ENCODE measurements around the gene MYO5B. TPM values are rescaled to one million over a fixed set of nuclear protein-coding genes. Genes with fewer than 3 reads are reported as not detected.

MYO5B gene
- polyA plus RNA-seq, 1 donor from 2014 or later = 0.42 TPM

DNA sequence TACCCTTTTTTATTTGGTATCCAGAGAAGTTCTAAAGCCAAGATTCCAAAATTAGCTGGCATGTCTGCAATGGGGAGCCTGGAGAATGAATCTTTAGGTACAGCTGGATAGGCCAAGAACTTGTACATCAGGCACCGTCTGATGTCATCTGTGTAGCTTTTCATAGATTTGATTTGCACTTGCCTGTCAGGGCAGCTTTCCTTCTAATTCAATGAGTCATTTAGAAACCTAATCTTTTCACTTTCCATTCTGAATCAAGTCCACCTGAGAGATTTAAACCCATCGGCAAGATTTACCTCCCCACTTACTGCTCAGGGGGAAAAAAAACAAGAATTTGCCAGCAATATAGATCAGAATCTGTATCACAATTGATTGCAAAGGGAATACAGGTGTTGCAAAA lies 320.7 kb downstream of the MYO5B start:
- H3K36me3 ChIP-seq (ENCODE audit: insufficient read depth, low read length) = no peaks in the 10 kb centered on the region
- H4K20me1 ChIP-seq (ENCODE audit: insufficient read depth) = no peaks in the 10 kb centered on the region
- H3K79me2 ChIP-seq (replicated peaks; ENCODE audit: insufficient read depth, low read length) = no peaks in the 10 kb centered on the region
- H3K27me3 ChIP-seq (ENCODE audit: insufficient read depth, low read depth, low read length) = no peaks in the 10 kb centered on the region
- H3K9ac ChIP-seq (ENCODE audit: low read length) = no peak overlapping the region
- H2AFZ ChIP-seq (ENCODE audit: low read depth, low read length) = no peak overlapping the region
- H3F3A ChIP-seq (ENCODE audit: insufficient read depth, low read length, poor library complexity, severe bottlenecking) = no peaks in the 10 kb centered on the region
- H3K4me2 ChIP-seq (ENCODE audit: low read length) = no peak overlapping the region
- H3K9me3 ChIP-seq (ENCODE audit: low read length) = no peaks in the 10 kb centered on the region
- H3K9me2 ChIP-seq (ENCODE audit: insufficient read depth, low read length) = no peaks in the 10 kb centered on the region
- H3K4me3 ChIP-seq (ENCODE audit: low read length) = no peak overlapping the region
- no peak overlapping the region for H3K27ac ChIP-seq (ENCODE audit: low read length)
- TF ChIP-seq MXI1 (conservative IDR thresholded peaks at IDR 0.05; ENCODE audit: poor library complexity, severe bottlenecking) = no peak
- TF ChIP-seq EZH2 (IDR thresholded peaks at IDR 0.05; ENCODE audit: borderline replicate concordance, insufficient read depth, low read length, poor library complexity, severe bottlenecking) = no peak
- TF ChIP-seq, protein P1, sequence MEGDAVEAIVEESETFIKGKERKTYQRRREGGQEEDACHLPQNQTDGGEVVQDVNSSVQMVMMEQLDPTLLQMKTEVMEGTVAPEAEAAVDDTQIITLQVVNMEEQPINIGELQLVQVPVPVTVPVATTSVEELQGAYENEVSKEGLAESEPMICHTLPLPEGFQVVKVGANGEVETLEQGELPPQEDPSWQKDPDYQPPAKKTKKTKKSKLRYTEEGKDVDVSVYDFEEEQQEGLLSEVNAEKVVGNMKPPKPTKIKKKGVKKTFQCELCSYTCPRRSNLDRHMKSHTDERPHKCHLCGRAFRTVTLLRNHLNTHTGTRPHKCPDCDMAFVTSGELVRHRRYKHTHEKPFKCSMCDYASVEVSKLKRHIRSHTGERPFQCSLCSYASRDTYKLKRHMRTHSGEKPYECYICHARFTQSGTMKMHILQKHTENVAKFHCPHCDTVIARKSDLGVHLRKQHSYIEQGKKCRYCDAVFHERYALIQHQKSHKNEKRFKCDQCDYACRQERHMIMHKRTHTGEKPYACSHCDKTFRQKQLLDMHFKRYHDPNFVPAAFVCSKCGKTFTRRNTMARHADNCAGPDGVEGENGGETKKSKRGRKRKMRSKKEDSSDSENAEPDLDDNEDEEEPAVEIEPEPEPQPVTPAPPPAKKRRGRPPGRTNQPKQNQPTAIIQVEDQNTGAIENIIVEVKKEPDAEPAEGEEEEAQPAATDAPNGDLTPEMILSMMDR (IDR thresholded peaks at IDR 0.05; ENCODE audit: poor library complexity, severe bottlenecking) = no peak
- TF ChIP-seq POLR2AphosphoS5 (IDR thresholded peaks at IDR 0.05) = no peak
- no peak for TF ChIP-seq SMC3 (conservative IDR thresholded peaks at IDR 0.05; ENCODE audit: poor library complexity)
- no peak for TF ChIP-seq TAF1 (IDR thresholded peaks at IDR 0.05; ENCODE audit: low read depth)
- TF ChIP-seq, protein P2, sequence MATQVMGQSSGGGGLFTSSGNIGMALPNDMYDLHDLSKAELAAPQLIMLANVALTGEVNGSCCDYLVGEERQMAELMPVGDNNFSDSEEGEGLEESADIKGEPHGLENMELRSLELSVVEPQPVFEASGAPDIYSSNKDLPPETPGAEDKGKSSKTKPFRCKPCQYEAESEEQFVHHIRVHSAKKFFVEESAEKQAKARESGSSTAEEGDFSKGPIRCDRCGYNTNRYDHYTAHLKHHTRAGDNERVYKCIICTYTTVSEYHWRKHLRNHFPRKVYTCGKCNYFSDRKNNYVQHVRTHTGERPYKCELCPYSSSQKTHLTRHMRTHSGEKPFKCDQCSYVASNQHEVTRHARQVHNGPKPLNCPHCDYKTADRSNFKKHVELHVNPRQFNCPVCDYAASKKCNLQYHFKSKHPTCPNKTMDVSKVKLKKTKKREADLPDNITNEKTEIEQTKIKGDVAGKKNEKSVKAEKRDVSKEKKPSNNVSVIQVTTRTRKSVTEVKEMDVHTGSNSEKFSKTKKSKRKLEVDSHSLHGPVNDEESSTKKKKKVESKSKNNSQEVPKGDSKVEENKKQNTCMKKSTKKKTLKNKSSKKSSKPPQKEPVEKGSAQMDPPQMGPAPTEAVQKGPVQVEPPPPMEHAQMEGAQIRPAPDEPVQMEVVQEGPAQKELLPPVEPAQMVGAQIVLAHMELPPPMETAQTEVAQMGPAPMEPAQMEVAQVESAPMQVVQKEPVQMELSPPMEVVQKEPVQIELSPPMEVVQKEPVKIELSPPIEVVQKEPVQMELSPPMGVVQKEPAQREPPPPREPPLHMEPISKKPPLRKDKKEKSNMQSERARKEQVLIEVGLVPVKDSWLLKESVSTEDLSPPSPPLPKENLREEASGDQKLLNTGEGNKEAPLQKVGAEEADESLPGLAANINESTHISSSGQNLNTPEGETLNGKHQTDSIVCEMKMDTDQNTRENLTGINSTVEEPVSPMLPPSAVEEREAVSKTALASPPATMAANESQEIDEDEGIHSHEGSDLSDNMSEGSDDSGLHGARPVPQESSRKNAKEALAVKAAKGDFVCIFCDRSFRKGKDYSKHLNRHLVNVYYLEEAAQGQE (IDR thresholded peaks at IDR 0.05; ENCODE audit: borderline replicate concordance) = no peak
- no peak for TF ChIP-seq EP300 (conservative IDR thresholded peaks at IDR 0.05; ENCODE audit: poor library complexity, severe bottlenecking)
- TF ChIP-seq RAD21 (conservative IDR thresholded peaks at IDR 0.05) = no peak

DNA sequence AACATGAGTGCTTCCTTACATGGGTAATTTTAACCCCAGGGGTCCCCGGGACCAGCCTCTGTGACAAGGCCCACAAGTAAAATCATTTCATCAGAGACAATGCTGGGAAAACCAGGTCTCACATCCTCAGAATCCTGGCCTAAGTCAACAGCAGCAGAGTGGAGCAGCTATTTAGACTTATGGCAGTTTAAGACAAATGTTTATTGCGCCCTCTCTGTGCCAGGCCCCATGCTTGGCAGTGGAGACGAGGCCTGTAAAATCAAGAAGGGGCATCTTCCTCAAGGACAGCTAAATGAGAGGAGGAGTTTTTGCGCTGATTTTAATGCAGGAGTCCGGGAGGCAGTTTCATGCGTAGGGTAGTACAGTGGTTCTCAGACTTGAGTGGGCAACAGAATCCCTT lies 325.6 kb downstream of the MYO5B start:
- Histone ChIP-seq H3K9ac (ENCODE audit: low read length) (no peak overlapping the region), H3F3A (ENCODE audit: insufficient read depth, low read length, poor library complexity, severe bottlenecking) (no peaks in the 10 kb centered on the region), H3K4me3 (ENCODE audit: low read length) (no peak overlapping the region), H3K9me3 (ENCODE audit: low read length) (no peaks in the 10 kb centered on the region), H3K4me2 (ENCODE audit: low read length) (no peak overlapping the region), H3K9me2 (ENCODE audit: insufficient read depth, low read length) (no peaks in the 10 kb centered on the region), H3K36me3 (ENCODE audit: insufficient read depth, low read length) (no peaks in the 10 kb centered on the region), H4K20me1 (ENCODE audit: insufficient read depth) (no peaks in the 10 kb centered on the region), H2AFZ (ENCODE audit: low read depth, low read length) (no peak overlapping the region), H3K27me3 (ENCODE audit: insufficient read depth, low read depth, low read length) (no peaks in the 10 kb centered on the region), H3K27ac (ENCODE audit: low read length) (no peak overlapping the region), H3K79me2 (replicated peaks; ENCODE audit: insufficient read depth, low read length) (no peaks in the 10 kb centered on the region)
- no peak for TF ChIP-seq MXI1 (conservative IDR thresholded peaks at IDR 0.05; ENCODE audit: poor library complexity, severe bottlenecking)
- no peak for TF ChIP-seq EP300 (conservative IDR thresholded peaks at IDR 0.05; ENCODE audit: poor library complexity, severe bottlenecking)
- TF ChIP-seq, protein P1 (IDR thresholded peaks at IDR 0.05; ENCODE audit: poor library complexity, severe bottlenecking) = no peak
- TF ChIP-seq RAD21 (conservative IDR thresholded peaks at IDR 0.05) = no peak
- no peak for TF ChIP-seq SMC3 (conservative IDR thresholded peaks at IDR 0.05; ENCODE audit: poor library complexity)
- no peak for TF ChIP-seq TAF1 (IDR thresholded peaks at IDR 0.05; ENCODE audit: low read depth)
- no peak for TF ChIP-seq POLR2AphosphoS5 (IDR thresholded peaks at IDR 0.05)
- TF ChIP-seq EZH2 (IDR thresholded peaks at IDR 0.05; ENCODE audit: borderline replicate concordance, insufficient read depth, low read length, poor library complexity, severe bottlenecking) = no peak
